ENCODE results near the gene UGT1A9. TPM values are rescaled to one million over a fixed set of nuclear protein-coding genes. Genes with fewer than 3 reads are reported as not detected.

UGT1A9 gene
- total RNA-seq, 6 experiments from 2014 or later = not detected

GRCh38 chr2:233766416-233766815 is 94.7 kb downstream of the UGT1A9 start:
- DNase-seq = no peak
- H3K27ac Mint-ChIP-seq = no peak overlapping the region
- peaks cover 4% of the 10 kb centered on the region for H3K9me3 Mint-ChIP-seq
- no peak for TF ChIP-seq CTCF (IDR thresholded peaks at IDR 0.05)
- no peaks in the 10 kb centered on the region for H3K36me3 Mint-ChIP-seq (ENCODE audit: low read depth)
- H3K4me1 Mint-ChIP-seq (ENCODE audit: low read depth) = peaks cover 12% of the 10 kb centered on the region
- H3K4me3 Mint-ChIP-seq = no peak overlapping the region
- H3K27me3 Mint-ChIP-seq (ENCODE audit: insufficient read depth) = peaks cover 8% of the 10 kb centered on the region

DNA sequence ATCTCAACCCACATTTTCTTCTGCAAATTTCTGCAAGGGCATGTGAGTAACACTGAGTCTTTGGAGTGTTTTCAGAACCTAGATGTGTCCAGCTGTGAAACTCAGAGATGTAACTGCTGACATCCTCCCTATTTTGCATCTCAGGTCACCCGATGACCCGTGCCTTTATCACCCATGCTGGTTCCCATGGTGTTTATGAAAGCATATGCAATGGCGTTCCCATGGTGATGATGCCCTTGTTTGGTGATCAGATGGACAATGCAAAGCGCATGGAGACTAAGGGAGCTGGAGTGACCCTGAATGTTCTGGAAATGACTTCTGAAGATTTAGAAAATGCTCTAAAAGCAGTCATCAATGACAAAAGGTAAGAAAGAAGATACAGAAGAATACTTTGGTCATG is 96.4 kb downstream of the UGT1A9 start:
- Mint-ChIP-seq H3K36me3 (ENCODE audit: low read depth) (no peaks in the 10 kb centered on the region), H3K4me3 (no peak overlapping the region), H3K9me3 (peaks cover 4% of the 10 kb centered on the region), H3K27me3 (ENCODE audit: insufficient read depth) (peaks cover 8% of the 10 kb centered on the region), H3K4me1 (ENCODE audit: low read depth) (peaks cover 12% of the 10 kb centered on the region), H3K27ac (no peak overlapping the region)
- no peak for DNase-seq
- no peak for TF ChIP-seq CTCF (IDR thresholded peaks at IDR 0.05)

GRCh38 chr2:233769260-233769659 is 97.6 kb downstream of the UGT1A9 start:
- DNase-seq = no peak
- no peaks in the 10 kb centered on the region for H3K36me3 Mint-ChIP-seq (ENCODE audit: low read depth)
- peaks cover 4% of the 10 kb centered on the region for H3K9me3 Mint-ChIP-seq
- H3K27me3 Mint-ChIP-seq (ENCODE audit: insufficient read depth) = peaks cover 8% of the 10 kb centered on the region
- H3K4me1 Mint-ChIP-seq (ENCODE audit: low read depth) = peaks cover 5% of the 10 kb centered on the region
- no peak overlapping the region for H3K4me3 Mint-ChIP-seq
- H3K27ac Mint-ChIP-seq = no peak overlapping the region
- TF ChIP-seq CTCF (IDR thresholded peaks at IDR 0.05) = no peak

GRCh38 chr2:233772153-233772552 is 100.5 kb downstream of the UGT1A9 start:
- no peak for DNase-seq
- no peak for TF ChIP-seq CTCF (IDR thresholded peaks at IDR 0.05)
- Mint-ChIP-seq H3K4me1 (ENCODE audit: low read depth) (no peaks in the 10 kb centered on the region), H3K27ac (no peak overlapping the region), H3K27me3 (ENCODE audit: insufficient read depth) (peaks cover 9% of the 10 kb centered on the region), H3K9me3 (peaks cover 17% of the 10 kb centered on the region), H3K4me3 (no peak overlapping the region), H3K36me3 (ENCODE audit: low read depth) (no peaks in the 10 kb centered on the region)

- peaks cover 17% of the 10 kb centered on the region for H3K9me3 Mint-ChIP-seq
- no peak overlapping the region for H3K4me3 Mint-ChIP-seq
- no peak for DNase-seq
- peaks cover 10% of the 10 kb centered on the region for H3K27me3 Mint-ChIP-seq (ENCODE audit: insufficient read depth)
- no peak for TF ChIP-seq CTCF (IDR thresholded peaks at IDR 0.05)
- H3K27ac Mint-ChIP-seq = no peak overlapping the region
- no peaks in the 10 kb centered on the region for H3K4me1 Mint-ChIP-seq (ENCODE audit: low read depth)
- H3K36me3 Mint-ChIP-seq (ENCODE audit: low read depth) = no peaks in the 10 kb centered on the region
Measured at GRCh38 chr2:233772583-233772982, 100.9 kb downstream of the UGT1A9 start.

DNA sequence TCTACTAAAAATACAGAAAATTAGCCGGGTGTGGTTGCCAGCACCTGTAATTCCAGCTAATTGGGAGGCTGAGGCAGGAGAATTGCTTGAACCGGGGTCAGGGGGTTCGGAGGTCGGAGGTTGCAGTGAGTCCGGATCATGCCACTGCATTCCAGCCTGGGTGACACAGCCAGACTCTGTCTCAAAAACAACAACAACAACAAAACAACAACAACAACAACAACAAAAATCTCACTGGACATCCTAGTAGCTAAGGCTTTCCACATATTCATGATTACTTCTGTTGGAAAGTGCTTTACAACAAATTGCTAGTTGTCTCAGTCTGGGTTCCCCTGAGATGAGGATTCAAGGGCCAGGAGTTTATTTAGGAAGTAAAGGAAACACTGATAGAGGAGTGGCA is 102.2 kb downstream of the UGT1A9 start:
- no peak overlapping the region for H3K27ac Mint-ChIP-seq
- no peaks in the 10 kb centered on the region for H3K36me3 Mint-ChIP-seq (ENCODE audit: low read depth)
- no peak overlapping the region for H3K4me3 Mint-ChIP-seq
- H3K9me3 Mint-ChIP-seq = peaks cover 21% of the 10 kb centered on the region
- DNase-seq = no peak
- H3K4me1 Mint-ChIP-seq (ENCODE audit: low read depth) = no peaks in the 10 kb centered on the region
- H3K27me3 Mint-ChIP-seq (ENCODE audit: insufficient read depth) = peaks cover 10% of the 10 kb centered on the region
- TF ChIP-seq CTCF (IDR thresholded peaks at IDR 0.05) = no peak
